PC-9 (cell line): ENCODE data around the gene AUP1. TPM values are rescaled to one million over a fixed set of nuclear protein-coding genes. Genes with fewer than 3 reads are reported as not detected.

Source experiments
- BruUV-seq: library from RNA; stranded (reverse); fragments of 400-500 nt; replicated peaks from 2 replicates; lab custom pipeline; 2021; lab: Mats Ljungman, UMichigan
- CTCF ChIA-PET: fragments of 300-600 bp; sonication (Branson Sonifier 250); formaldehyde crosslinking; loops from one replicate; lab custom pipeline; 2022; ENCODE audit warnings: antibody characterized with exemption; lab: Charles Lee
- POLR2A ChIA-PET: fragments of 300-600 bp; sonication (Branson Sonifier 250); formaldehyde crosslinking; loops from one replicate; lab custom pipeline; 2022; ENCODE audit warnings: antibody characterized with exemption; ENCODE audit not compliant: unreplicated experiment; lab: Charles Lee
- DNase-seq, 2 experiments: peaks; one replicate each; pipeline versions ENCODE4 v3.0.0 to v3.0.0-alpha.2; 2015 to 2022; ENCODE audit warnings: mixed read lengths in 1 of 2
- H2AFZ ChIP-seq: fragments of 200-600 bp; sonication (generic); 2 replicates; pipeline ENCODE4 v1.8.1; 2017; ENCODE audit warnings: antibody characterized with exemption
- H3F3A ChIP-seq: fragments of 200-600 bp; sonication (generic); 2 replicates; pipeline ENCODE4 v1.8.1; 2017; ENCODE audit warnings: antibody characterized with exemption, mild to moderate bottlenecking, low read depth; ENCODE audit not compliant: insufficient read depth
- H3K27ac ChIP-seq: fragments of 200-600 bp; sonication (generic); 2 replicates; pipeline ENCODE4 v1.6.1; 2016; ENCODE audit warnings: mixed run types
- H3K27me3 ChIP-seq: fragments of 200-600 bp; sonication (generic); 2 replicates; pipeline ENCODE4 v1.6.1; 2016; ENCODE audit warnings: low read depth, mixed run types; ENCODE audit not compliant: insufficient read depth
- H3K36me3 ChIP-seq: fragments of 200-600 bp; sonication (generic); 2 replicates; pipeline ENCODE4 v1.6.1; 2016; ENCODE audit warnings: low read depth, mixed run types
- H3K4me1 ChIP-seq: fragments of 200-600 bp; sonication (generic); replicated peaks from 2 replicates; pipeline ENCODE4 v1.6.1; 2016; ENCODE audit warnings: mixed run types; ENCODE audit not compliant: insufficient read depth
- H3K4me2 ChIP-seq: fragments of 200-600 bp; sonication (generic); 2 replicates; pipeline ENCODE4 v1.6.1; 2017; ENCODE audit warnings: mixed run types
- H3K4me3 ChIP-seq: fragments of 200-600 bp; sonication (generic); 2 replicates; pipeline ENCODE4 v1.6.1; 2016; ENCODE audit warnings: mixed run types
- H3K79me2 ChIP-seq: fragments of 200-600 bp; sonication (generic); 2 replicates; pipeline ENCODE4 v1.6.1; 2017; ENCODE audit warnings: low read depth, mixed run types
- H3K9me2 ChIP-seq: fragments of 200-600 bp; sonication (generic); 2 replicates; pipeline ENCODE4 v1.8.1; 2017; ENCODE audit warnings: mild to moderate bottlenecking; ENCODE audit not compliant: insufficient read depth
- H3K9me3 ChIP-seq: fragments of 200-600 bp; sonication (generic); 2 replicates; pipeline ENCODE4 v1.8.1; 2016; ENCODE audit warnings: low read depth; ENCODE audit not compliant: insufficient read depth
- H4K20me1 ChIP-seq: fragments of 200-600 bp; sonication (generic); 2 replicates; pipeline ENCODE4 v1.8.1; 2017; ENCODE audit not compliant: insufficient read depth
- EZH2 ChIP-seq: fragments of 200-600 bp; sonication (generic); IDR thresholded peaks from 2 replicates; pipeline ENCODE4 v1.8.0; 2017; ENCODE audit warnings: antibody characterized with exemption, low read depth
- intact Hi-C: fragments of 100-400 bp; cut with micrococcal nuclease; formaldehyde crosslinking; loops from one replicate; pipeline ENCODE4 v1.10.0; 2022; ENCODE audit not compliant: unreplicated experiment
- total RNA-seq: library from RNA; stranded (reverse); gene quantifications from 2 replicates; pipeline ENCODE4 v1.2.3, GENCODE V29; 2021
- TF ChIP-seq, protein P1 (sequence below): fragments of 200-600 bp; sonication (generic); conservative IDR thresholded peaks from 2 replicates; pipeline ENCODE4 v1.6.1; 2017; ENCODE audit warnings: mixed run types, antibody characterized with exemption, mild to moderate bottlenecking, moderate library complexity

The AUP1 gene
- total RNA-seq, 1 experiment from 2014 or later: 84.0 TPM

DNA sequence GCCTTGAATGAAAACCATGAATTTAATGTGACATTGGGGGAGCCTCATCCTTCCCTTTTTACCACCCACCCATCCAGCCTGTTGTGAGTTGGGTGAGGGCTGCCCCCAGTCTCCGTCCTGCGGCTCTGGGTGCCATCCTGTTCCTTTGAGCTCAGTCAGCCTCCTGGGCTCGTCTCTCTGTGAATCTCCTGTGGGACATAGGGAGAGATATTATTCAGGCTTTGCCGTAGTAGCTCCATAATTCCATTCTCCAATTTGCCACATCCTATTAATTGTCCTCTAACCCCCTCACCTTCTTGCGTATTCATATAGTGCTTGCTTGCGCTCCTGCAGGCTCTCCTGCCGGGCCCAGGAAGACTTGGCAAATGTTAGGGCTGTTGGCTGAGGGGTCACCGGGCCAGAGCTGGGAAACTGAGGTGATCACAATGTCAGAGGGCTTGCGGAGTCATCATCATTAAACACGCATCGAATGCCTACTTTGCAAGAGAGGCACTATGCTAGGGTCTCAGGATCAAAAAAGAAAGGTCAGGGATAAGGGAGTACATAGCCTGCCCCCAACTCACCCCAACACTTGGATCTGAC lies 2.8 kb downstream of the AUP1 start:
- TF ChIP-seq, protein P1, sequence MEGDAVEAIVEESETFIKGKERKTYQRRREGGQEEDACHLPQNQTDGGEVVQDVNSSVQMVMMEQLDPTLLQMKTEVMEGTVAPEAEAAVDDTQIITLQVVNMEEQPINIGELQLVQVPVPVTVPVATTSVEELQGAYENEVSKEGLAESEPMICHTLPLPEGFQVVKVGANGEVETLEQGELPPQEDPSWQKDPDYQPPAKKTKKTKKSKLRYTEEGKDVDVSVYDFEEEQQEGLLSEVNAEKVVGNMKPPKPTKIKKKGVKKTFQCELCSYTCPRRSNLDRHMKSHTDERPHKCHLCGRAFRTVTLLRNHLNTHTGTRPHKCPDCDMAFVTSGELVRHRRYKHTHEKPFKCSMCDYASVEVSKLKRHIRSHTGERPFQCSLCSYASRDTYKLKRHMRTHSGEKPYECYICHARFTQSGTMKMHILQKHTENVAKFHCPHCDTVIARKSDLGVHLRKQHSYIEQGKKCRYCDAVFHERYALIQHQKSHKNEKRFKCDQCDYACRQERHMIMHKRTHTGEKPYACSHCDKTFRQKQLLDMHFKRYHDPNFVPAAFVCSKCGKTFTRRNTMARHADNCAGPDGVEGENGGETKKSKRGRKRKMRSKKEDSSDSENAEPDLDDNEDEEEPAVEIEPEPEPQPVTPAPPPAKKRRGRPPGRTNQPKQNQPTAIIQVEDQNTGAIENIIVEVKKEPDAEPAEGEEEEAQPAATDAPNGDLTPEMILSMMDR: no peak
- no peak for TF ChIP-seq EZH2
- peaks cover 9% of the 10 kb centered on the region; the same call in 1 of the 2 replicates for H4K20me1 ChIP-seq
- no TSS peak for BruUV-seq
- no peaks in the 10 kb centered on the region for H3K9me2 ChIP-seq
- H3K27ac ChIP-seq: no peak overlapping the region
- intact Hi-C loops: no loop called here
- H3K4me3 ChIP-seq: no peak overlapping the region
- no peak overlapping the region for H2AFZ ChIP-seq
- H3F3A ChIP-seq: peaks cover 8% of the 10 kb centered on the region; the same call in 1 of the 2 replicates
- ChIA-PET CTCF (no interaction called here), POLR2A (interaction anchor here (0.5 kb wide), 1 partner anchor 59 kb away, joined by 7 read pairs; no protein-coding TSS in a partner anchor)
- H3K9me3 ChIP-seq: no peaks in the 10 kb centered on the region
- peaks cover 18% of the 10 kb centered on the region for H3K36me3 ChIP-seq
- no peaks in the 10 kb centered on the region for H3K27me3 ChIP-seq
- no peak for DNase-seq
- peaks cover 37% of the 10 kb centered on the region for H3K79me2 ChIP-seq
- H3K4me2 ChIP-seq: no peak overlapping the region
- peaks cover 18% of the 10 kb centered on the region for H3K4me1 ChIP-seq

DNA sequence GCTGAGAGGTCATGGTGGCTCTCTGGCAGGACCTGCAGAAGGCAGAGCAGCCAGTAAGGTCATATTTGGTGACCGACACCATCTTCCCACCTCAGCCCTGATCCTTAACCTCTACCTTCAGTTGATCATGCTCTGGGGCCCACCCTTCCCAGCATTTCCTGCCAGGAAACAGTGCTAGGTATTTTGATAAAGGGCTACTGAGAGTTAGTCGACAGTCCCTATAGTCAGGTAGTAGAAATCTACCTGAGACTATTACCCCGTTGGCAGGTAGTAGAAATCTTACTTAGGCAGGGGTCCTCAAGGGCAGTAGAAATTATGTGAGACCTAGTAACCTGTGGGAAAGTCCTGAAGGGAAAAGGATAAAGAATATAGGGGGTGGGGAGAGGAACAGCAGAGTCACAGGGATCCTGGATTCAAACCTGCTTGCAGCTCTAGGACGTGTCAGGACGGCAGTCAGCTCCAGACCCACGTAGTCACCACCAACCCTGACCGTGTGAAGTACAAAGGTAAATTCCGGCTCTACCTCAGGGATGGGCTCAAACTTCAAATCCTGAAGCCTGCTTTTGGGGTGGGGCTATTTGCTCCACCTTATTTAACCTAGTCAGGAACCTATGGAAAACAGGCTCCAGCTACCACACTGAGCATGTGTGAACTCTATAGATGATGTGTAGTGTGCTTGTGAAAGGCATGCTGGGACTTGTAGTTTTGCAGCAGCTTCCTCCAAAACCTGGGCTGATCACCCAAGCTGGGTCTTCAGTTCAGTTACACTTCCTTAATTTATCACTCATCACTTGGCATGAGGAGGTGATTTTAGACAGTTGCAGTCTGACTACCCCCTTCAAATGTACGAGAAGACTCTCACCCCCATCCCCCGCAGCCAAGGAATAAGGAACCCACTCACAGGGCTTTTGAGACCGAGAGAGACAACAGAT lies 3.5 kb downstream of the AUP1 start, which contains the start of gene DQX1:
Gene DQX1, minus strand, starts transcription at position 515 of the 932 bp plus-strand sequence. Its CDS starts 502 bp downstream, at position 13.
- Histone ChIP-seq H3K27me3 (no peaks in the 10 kb centered on the region), H4K20me1 (peaks cover 9% of the 10 kb centered on the region; the same call in 1 of the 2 replicates), H3F3A (peaks cover 6% of the 10 kb centered on the region; the same call in 1 of the 2 replicates), H3K27ac (no peak within 1 kb of the TSS), H3K79me2 (peaks cover 32% of the 10 kb centered on the region), H3K36me3 (peaks cover 18% of the 10 kb centered on the region), H3K4me1 (peaks cover 15% of the 10 kb centered on the region), H3K4me2 (no peak within 1 kb of the TSS), H3K9me3 (no peaks in the 10 kb centered on the region), H2AFZ (no peak within 1 kb of the TSS), H3K9me2 (no peaks in the 10 kb centered on the region), H3K4me3 (no peak within 1 kb of the TSS)
- peak in 1 of 2 experiments; percentile 69 for DNase-seq
- no TSS peak for BruUV-seq
- no peak for TF ChIP-seq EZH2
- TF ChIP-seq, protein P1: no peak
- CTCF ChIA-PET: no interaction called here
- intact Hi-C loops: no loop called here
- POLR2A ChIA-PET: interaction anchor here (0.5 kb wide), 1 partner anchor 60 kb away, joined by 7 read pairs; no protein-coding TSS in a partner anchor

DNA sequence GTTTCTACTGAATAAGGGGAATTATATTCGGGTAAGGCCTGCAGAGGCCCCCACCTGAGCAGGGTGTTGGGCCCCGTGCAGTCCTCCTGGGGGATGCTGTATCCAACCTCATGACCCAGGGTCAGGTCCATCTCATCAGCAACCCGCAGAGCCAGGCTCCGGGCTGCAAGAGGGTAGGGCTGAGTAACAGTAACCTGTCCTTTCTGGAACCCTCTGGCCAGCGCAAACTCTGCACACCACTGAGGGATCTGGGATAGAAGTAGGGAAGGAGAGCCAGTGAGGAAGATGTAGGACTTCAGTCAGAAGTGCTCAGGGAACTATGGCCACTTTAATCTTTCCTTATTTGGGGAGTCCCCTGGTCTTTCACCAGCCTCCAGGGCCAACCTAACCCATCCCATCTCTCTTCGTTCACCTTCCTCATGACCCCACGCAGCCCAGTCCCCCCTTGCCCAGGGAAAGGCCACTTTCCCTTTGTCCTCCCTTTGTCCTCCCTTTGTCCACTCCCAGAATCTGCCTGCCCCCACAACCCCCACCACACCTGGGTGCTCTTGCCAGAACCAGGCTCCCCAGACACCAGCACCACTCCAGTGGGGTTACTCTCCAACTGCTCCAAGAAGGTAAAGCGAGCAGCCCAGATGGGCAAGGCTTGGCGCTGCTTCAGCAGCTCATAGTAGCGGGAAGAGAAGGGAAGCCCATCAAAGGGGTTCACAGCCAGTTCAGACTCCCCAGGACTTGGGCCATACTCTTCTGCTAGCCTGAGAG lies 4.4 kb downstream of the AUP1 start:
- no TSS peak for BruUV-seq
- H3K27ac ChIP-seq: no peak overlapping the region
- H3K4me1 ChIP-seq: peaks cover 10% of the 10 kb centered on the region
- ChIA-PET POLR2A (no interaction called here), CTCF (no interaction called here)
- no peaks in the 10 kb centered on the region for H3K9me2 ChIP-seq
- no peak overlapping the region for H3K4me2 ChIP-seq
- H3K27me3 ChIP-seq: no peaks in the 10 kb centered on the region
- peaks cover 27% of the 10 kb centered on the region for H3K79me2 ChIP-seq
- intact Hi-C loops: no loop called here
- no peak for DNase-seq
- peaks cover 18% of the 10 kb centered on the region for H3K36me3 ChIP-seq
- H3K9me3 ChIP-seq: no peaks in the 10 kb centered on the region
- TF ChIP-seq, protein P1: no peak
- no peak for TF ChIP-seq EZH2
- H4K20me1 ChIP-seq: peaks cover 9% of the 10 kb centered on the region; the same call in 1 of the 2 replicates
- H3F3A ChIP-seq: peaks cover 6% of the 10 kb centered on the region; the same call in 1 of the 2 replicates
- H2AFZ ChIP-seq: no peak overlapping the region
- H3K4me3 ChIP-seq: no peak overlapping the region
